Ovary (tissue), 9 donors: ENCODE data around the gene CERCAM. TPM values are rescaled to one million over a fixed set of nuclear protein-coding genes. Genes with fewer than 3 reads are reported as not detected.
"Not testable (repeated sequence)": the region's sequence is repeated elsewhere in the genome, so short reads cannot be mapped to it uniquely, and the experiment has no call there.

Experiments
- DNase-seq, 5 donors: peaks; one replicate each; pipeline ENCODE4 v3.0.0-alpha.2; 2019 to 2020
- H3K27ac ChIP-seq, 2 donors: fragments of 200-600 bp; one replicate each; pipeline versions ENCODE4 v1.5.1 to v1.8.0; 2019 to 2022
- H3K27me3 ChIP-seq: fragments of 200-600 bp; one replicate; pipeline ENCODE4 v1.8.0; 2022
- H3K36me3 ChIP-seq: fragments of 200-600 bp; sonication (generic); one replicate; pipeline ENCODE4 v1.5.1; 2019
- H3K4me1 ChIP-seq: one replicate; pipeline ENCODE4 v1.8.1; 2013; ENCODE audit warnings: mild to moderate bottlenecking, moderate library complexity; ENCODE audit not compliant: insufficient read depth
- H3K4me3 ChIP-seq: fragments of 200-600 bp; sonication (generic); one replicate; pipeline ENCODE4 v1.5.1; 2017
- H3K9me3 ChIP-seq, 2 donors: fragments of 200-600 bp in 1 of 2; sonication (generic) in 1 of 2; one replicate each; pipeline versions ENCODE4 v1.5.1 to v1.8.1; 2013 to 2019; ENCODE audit warnings: mild to moderate bottlenecking in 1 of 2, moderate library complexity in 1 of 2
- CTCF ChIP-seq, 3 donors: fragments of 450-650 bp in 2 of 3; fragments of 200-600 bp in 1 of 3; IDR thresholded peaks; one replicate each; pipeline versions ENCODE4 v1.5.1 to v1.8.0; 2016 to 2022; ENCODE audit warnings: antibody characterized with exemption in 3 of 3, mild to moderate bottlenecking in 1 of 3
- EP300 ChIP-seq: sonication (generic); formaldehyde crosslinking; IDR thresholded peaks from one replicate; pipeline ENCODE4 v1.6.1; 2017; ENCODE audit warnings: antibody characterized with exemption
- POLR2A ChIP-seq: fragments of 450-650 bp; IDR thresholded peaks from one replicate; pipeline ENCODE4 v1.6.1; 2017; ENCODE audit warnings: antibody characterized with exemption, mild to moderate bottlenecking, moderate library complexity
- WGBS, 3 donors: extraction: QIAGEN DNeasy Blood & Tissue Kit in 1 of 3; methylation state at CpG; one replicate each; pipeline versions ENCODE4 v1.1.5 to v1.1.7; 2013 to 2017; 5-methylcytosine and 5-hydroxymethylcytosine counted together
- intact Hi-C, 4 donors: fragments of 100-400 bp; cut with DNase I; formaldehyde crosslinking; loops; one replicate each; pipeline versions ENCODE4 v1.11.0 to v1.15.1; 2022 to 2023
- polyA plus RNA-seq, 2 donors: library from polyadenylated mRNA; stranded (reverse); fragments of 200-250 nt in 1 of 2; fragments of 350-450 nt in 1 of 2; fragmentation: Illumina TruSeq in 1 of 2; extraction: RNeasy Lipid Tissue Mini Kit (QIAGEN cat#74804) in 1 of 2; gene quantifications; one replicate each; pipeline ENCODE4 v1.2.3, GENCODE V29; 2013 to 2014
- total RNA-seq, 7 donors: library from RNA; depleted of rRNA in 2 of 7; stranded (reverse); fragments of >200 nt in 2 of 7; fragmentation: NEBNext Ultra II Directional in 3 of 7; extraction: Animal tissue kit (Norgen Biotek cat#: 25700) in 3 of 7; gene quantifications; one replicate each; pipeline versions ENCODE4 v1.1.0 to v1.2.4, GENCODE V29; 2016 to 2023
- donor health status: DM: no; HTN: no; CAD: no; lungs with moderate emphysema.
- donor health status: DM: no; HTN: no; CAD: no.
- donor health status: Bipolar disorder and iron deficiency.
- donor health status: DM: yes; HTN: yes; CAD: no.
- donor health status: DM: no; HTN: no; CAD: no.
- donor health status: DM: yes; HTN: yes; CAD: no.

The CERCAM gene
- total and polyA plus RNA-seq, 9 donors, result 19.6 to 63.9 (median 38.1) TPM

- no peak overlapping the region for H3K27ac ChIP-seq
- H3K36me3 ChIP-seq, result no peaks in the 10 kb centered on the region
- H3K4me3 ChIP-seq, result no peak overlapping the region
- WGBS, 3 donors, result 85 to 95% (median 86%) methylated on average over 18 of the region's 18 CpGs
- H3K4me1 ChIP-seq, result peaks cover 4% of the 10 kb centered on the region
- TF ChIP-seq CTCF (IDR thresholded peaks at IDR 0.05), result no peak
- TF ChIP-seq EP300, result no peak
- TF ChIP-seq POLR2A, result no peak
- no peak for DNase-seq
- no peaks in the 10 kb centered on the region for H3K27me3 ChIP-seq
- intact Hi-C loops, result no loop called here
- H3K9me3 ChIP-seq, result no peaks in the 10 kb centered on the region
Observed at GRCh38 chr9:128435611-128436010, 15.0 kb downstream of the CERCAM start.

- no peak overlapping the region for H3K4me3 ChIP-seq
- H3K9me3 ChIP-seq, result no peaks in the 10 kb centered on the region
- no peaks in the 10 kb centered on the region for H3K36me3 ChIP-seq
- DNase-seq, result peak; percentile 86 to 93 (median 90)
- H3K27me3 ChIP-seq, result no peaks in the 10 kb centered on the region
- WGBS, 3 donors, result 28 to 33% (median 33%) methylated on average over 11 to 12 of the region's 12 CpGs
- peaks cover 4% of the 10 kb centered on the region for H3K4me1 ChIP-seq
- peak; percentile 88 to 97 (median 89) for TF ChIP-seq CTCF (IDR thresholded peaks at IDR 0.05)
- TF ChIP-seq POLR2A, result no peak
- TF ChIP-seq EP300, result no peak
- intact Hi-C loops, result no loop called here
- H3K27ac ChIP-seq, result no peak overlapping the region
Observed at GRCh38 chr9:128438343-128439109, 17.9 kb downstream of the CERCAM start.

- Histone ChIP-seq H3K27me3 (no peaks in the 10 kb centered on the region), H3K27ac (no peak overlapping the region), H3K9me3 (no peaks in the 10 kb centered on the region), H3K4me3 (no peak overlapping the region), H3K4me1 (peaks cover 4% of the 10 kb centered on the region), H3K36me3 (no peaks in the 10 kb centered on the region)
- intact Hi-C loops, result no loop called here
- no peak for TF ChIP-seq CTCF (IDR thresholded peaks at IDR 0.05)
- DNase-seq, result no peak
- 55 to 61% (median 58%) methylated on average over 7 of the region's 7 CpGs for WGBS, 3 donors
Observed at GRCh38 chr9:128439273-128439672, 18.6 kb downstream of the CERCAM start.

- Histone ChIP-seq H3K4me1 (peaks cover 4% of the 10 kb centered on the region), H3K36me3 (no peaks in the 10 kb centered on the region), H3K27me3 (no peaks in the 10 kb centered on the region), H3K4me3 (no peak overlapping the region), H3K27ac (no peak overlapping the region), H3K9me3 (no peaks in the 10 kb centered on the region)
- WGBS, 3 donors, result 23 to 31% (median 26%) methylated on average over 6 of the region's 6 CpGs
- no peak for TF ChIP-seq POLR2A
- TF ChIP-seq CTCF (IDR thresholded peaks at IDR 0.05), result no peak
- no peak for TF ChIP-seq EP300
- DNase-seq, result no peak
- intact Hi-C loops, result no loop called here
Observed at GRCh38 chr9:128442150-128442549, 21.5 kb downstream of the CERCAM start.

GRCh38 chr9:128446505-128446904 is 25.8 kb downstream of the CERCAM start:
- 82 to 87% (median 82%) methylated on average over 5 of the region's 5 CpGs for WGBS, 3 donors
- H3K36me3 ChIP-seq, H3K9me3 ChIP-seq, H3K27ac ChIP-seq, H3K27me3 ChIP-seq, H3K4me3 ChIP-seq, DNase-seq, H3K4me1 ChIP-seq: not testable (repeated sequence)
- intact Hi-C loops, result loop anchor here in 1 of 4 donors (5.0 kb wide), 1 partner anchor 931 kb away; no protein-coding TSS in a partner anchor
